Spleen (tissue), 7 donors: ENCODE data around the gene ZNRF2.

Source experiments
- POLR2A ChIP-seq, 3 donors: fragments of 450-650 bp; IDR thresholded peaks; one replicate each; pipeline ENCODE4 v1.5.1; 2017; ENCODE audit warnings: antibody characterized with exemption in 3 of 3, mild to moderate bottlenecking in 1 of 3
- POLR2AphosphoS5 ChIP-seq, 3 donors: sonication (generic); formaldehyde crosslinking; IDR thresholded peaks; one replicate each; pipeline ENCODE4 v1.5.1; 2017; ENCODE audit warnings: antibody characterized with exemption in 3 of 3
- TF ChIP-seq, protein P1 (sequence below), 11 experiments: fragments of 200-600 bp in 7 of 11; fragments of 450-650 bp in 4 of 11; sonication (generic) in 4 of 11; IDR thresholded peaks in 8 of 11; conservative IDR thresholded peaks in 3 of 11; 1 replicate in 7 of 11; 2 replicates in 4 of 11; pipeline versions ENCODE4 v1.4.0 to v1.8.0; 2016 to 2021; ENCODE audit warnings: antibody characterized with exemption in 11 of 11, inconsistent platforms in 4 of 11, mild to moderate bottlenecking in 1 of 11
- donor health status: DM: no; HTN: no; CAD: no; lungs with moderate emphysema.
- donor health status: DM: no; HTN: no; CAD: no.
- donor health status: DM: no; HTN: no; CAD: no.

GRCh38 chr7:30281263-30281662 is 3.1 kb upstream of the ZNRF2 start:
- TF ChIP-seq, protein P1, sequence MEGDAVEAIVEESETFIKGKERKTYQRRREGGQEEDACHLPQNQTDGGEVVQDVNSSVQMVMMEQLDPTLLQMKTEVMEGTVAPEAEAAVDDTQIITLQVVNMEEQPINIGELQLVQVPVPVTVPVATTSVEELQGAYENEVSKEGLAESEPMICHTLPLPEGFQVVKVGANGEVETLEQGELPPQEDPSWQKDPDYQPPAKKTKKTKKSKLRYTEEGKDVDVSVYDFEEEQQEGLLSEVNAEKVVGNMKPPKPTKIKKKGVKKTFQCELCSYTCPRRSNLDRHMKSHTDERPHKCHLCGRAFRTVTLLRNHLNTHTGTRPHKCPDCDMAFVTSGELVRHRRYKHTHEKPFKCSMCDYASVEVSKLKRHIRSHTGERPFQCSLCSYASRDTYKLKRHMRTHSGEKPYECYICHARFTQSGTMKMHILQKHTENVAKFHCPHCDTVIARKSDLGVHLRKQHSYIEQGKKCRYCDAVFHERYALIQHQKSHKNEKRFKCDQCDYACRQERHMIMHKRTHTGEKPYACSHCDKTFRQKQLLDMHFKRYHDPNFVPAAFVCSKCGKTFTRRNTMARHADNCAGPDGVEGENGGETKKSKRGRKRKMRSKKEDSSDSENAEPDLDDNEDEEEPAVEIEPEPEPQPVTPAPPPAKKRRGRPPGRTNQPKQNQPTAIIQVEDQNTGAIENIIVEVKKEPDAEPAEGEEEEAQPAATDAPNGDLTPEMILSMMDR (IDR thresholded peaks at IDR 0.05 in 8 of 11, conservative IDR thresholded peaks at IDR 0.05 in 3 of 11) = no peak
- no peak for TF ChIP-seq POLR2A (IDR thresholded peaks at IDR 0.05)
- TF ChIP-seq POLR2AphosphoS5 (IDR thresholded peaks at IDR 0.05) = no peak
